H9 (cell line): ENCODE data around the gene NGDN. TPM values are rescaled to one million over a fixed set of nuclear protein-coding genes. Genes with fewer than 3 reads are reported as not detected.

Experiments used
- DNase-seq: peaks from one replicate; pipeline ENCODE4 v3.0.0-alpha.2; 2017
- H2AFZ ChIP-seq: one replicate; pipeline ENCODE4 v1.6.1; 2013; ENCODE audit warnings: mild to moderate bottlenecking, low read length, control low read depth, moderate library complexity
- H2AK5ac ChIP-seq: 2 replicates; pipeline ENCODE4 v1.6.1; 2013; ENCODE audit warnings: low read length, control low read depth, mixed read lengths; ENCODE audit not compliant: insufficient read length
- H2BK120ac ChIP-seq: one replicate; pipeline ENCODE4 v1.6.1; 2013; ENCODE audit warnings: low read depth, mild to moderate bottlenecking, low read length, control low read depth, inconsistent platforms; ENCODE audit not compliant: poor library complexity, severe bottlenecking
- H2BK12ac ChIP-seq: 2 replicates; pipeline ENCODE4 v1.6.1; 2013; ENCODE audit warnings: low read length, control low read depth, mixed read lengths, low read depth; ENCODE audit not compliant: insufficient read length
- H2BK15ac ChIP-seq: 2 replicates; pipeline ENCODE4 v1.6.1; 2013; ENCODE audit warnings: low read depth, low read length, control low read depth
- H2BK20ac ChIP-seq: one replicate; pipeline ENCODE4 v1.6.1; 2013; ENCODE audit warnings: low read depth, mild to moderate bottlenecking, low read length, control low read depth, inconsistent platforms; ENCODE audit not compliant: poor library complexity, severe bottlenecking
- H2BK5ac ChIP-seq: 2 replicates; pipeline ENCODE4 v1.6.1; 2013; ENCODE audit warnings: low read length, control low read depth, mixed read lengths; ENCODE audit not compliant: insufficient read length
- H3K14ac ChIP-seq: 2 replicates; pipeline ENCODE4 v1.6.1; 2013; ENCODE audit warnings: low read length, control low read depth; ENCODE audit not compliant: insufficient read depth
- H3K18ac ChIP-seq: 2 replicates; pipeline ENCODE4 v1.6.1; 2013; ENCODE audit warnings: low read depth, mild to moderate bottlenecking, mixed read lengths, low read length, control low read depth; ENCODE audit not compliant: insufficient read length
- H3K23ac ChIP-seq: 2 replicates; pipeline ENCODE4 v1.6.1; 2013; ENCODE audit warnings: low read length, control low read depth, mixed read lengths, low read depth; ENCODE audit not compliant: insufficient read length
- H3K23me2 ChIP-seq: 2 replicates; pipeline ENCODE4 v1.6.1; 2013; ENCODE audit warnings: low read depth, mild to moderate bottlenecking, mixed read lengths, low read length, control low read depth; ENCODE audit not compliant: insufficient read length, poor library complexity, severe bottlenecking
- H3K27ac ChIP-seq: 2 replicates; pipeline ENCODE4 v1.5.1; 2013; ENCODE audit warnings: low read length, control low read depth, mixed read lengths, low read depth; ENCODE audit not compliant: insufficient read length
- H3K27me3 ChIP-seq: 2 replicates; pipeline ENCODE4 v1.6.1; 2013; ENCODE audit warnings: low read length, control low read depth, inconsistent platforms; ENCODE audit not compliant: insufficient read depth
- H3K4ac ChIP-seq: 2 replicates; pipeline ENCODE4 v1.6.1; 2013; ENCODE audit warnings: low read depth, mild to moderate bottlenecking, control low read depth, inconsistent platforms, low read length, moderate library complexity
- H3K4me1 ChIP-seq: 2 replicates; pipeline ENCODE4 v1.6.1; 2013; ENCODE audit warnings: low read length, control low read depth, inconsistent platforms; ENCODE audit not compliant: insufficient read depth
- H3K4me2 ChIP-seq: 2 replicates; pipeline ENCODE4 v1.6.1; 2013; ENCODE audit warnings: low read length, control low read depth, mixed read lengths; ENCODE audit not compliant: insufficient read length, insufficient read depth
- H3K56ac ChIP-seq: 2 replicates; pipeline ENCODE4 v1.6.1; 2013; ENCODE audit warnings: low read depth, mild to moderate bottlenecking, mixed read lengths, low read length, control low read depth; ENCODE audit not compliant: insufficient read length
- H3K79me1 ChIP-seq: 2 replicates; pipeline ENCODE4 v1.6.1; 2013; ENCODE audit warnings: low read depth, mild to moderate bottlenecking, moderate library complexity, low read length, control low read depth, inconsistent platforms; ENCODE audit not compliant: insufficient read depth, poor library complexity, severe bottlenecking
- H3K79me2 ChIP-seq: 2 replicates; pipeline ENCODE4 v1.6.1; 2013; ENCODE audit warnings: low read length, control low read depth, inconsistent platforms; ENCODE audit not compliant: insufficient read depth
- H3K9ac ChIP-seq: 2 replicates; pipeline ENCODE4 v1.6.1; 2013; ENCODE audit warnings: low read length, control low read depth, mixed read lengths; ENCODE audit not compliant: insufficient read length; ENCODE audit errors: extremely low read depth
- H3K9me3 ChIP-seq: one replicate; pipeline ENCODE4 v1.6.1; 2013; ENCODE audit warnings: low read depth, low read length, inconsistent platforms; ENCODE audit not compliant: control insufficient read depth
- H3T11ph ChIP-seq: one replicate; pipeline ENCODE4 v1.6.1; 2013; ENCODE audit warnings: mild to moderate bottlenecking, low read length, control low read depth, inconsistent platforms
- H4K20me1 ChIP-seq: one replicate; pipeline ENCODE4 v1.6.1; 2013; ENCODE audit not compliant: control insufficient read depth, insufficient read length, insufficient read depth
- H4K5ac ChIP-seq: 2 replicates; pipeline ENCODE4 v1.6.1; 2013; ENCODE audit warnings: low read depth, mild to moderate bottlenecking, mixed read lengths, low read length, control low read depth; ENCODE audit not compliant: insufficient read length
- H4K8ac ChIP-seq: replicated peaks from 2 replicates; pipeline ENCODE4 v1.6.1; 2013; ENCODE audit warnings: low read length, control low read depth, mixed read lengths, low read depth; ENCODE audit not compliant: insufficient read length
- H4K91ac ChIP-seq: 2 replicates; pipeline ENCODE4 v1.6.1; 2013; ENCODE audit warnings: low read depth, mild to moderate bottlenecking, moderate library complexity, mixed read lengths, low read length, control low read depth; ENCODE audit not compliant: insufficient read length
- H3K27ac Mint-ChIP-seq, 3 experiments: 2 replicates in 2 of 3; 3 replicates in 1 of 3; pipeline ENCODE4 v1.8.0; 2020 to 2021; ENCODE audit warnings: mixed read lengths in 3 of 3, mild to moderate bottlenecking in 1 of 3, moderate library complexity in 1 of 3
- H3K27me3 Mint-ChIP-seq: 2 replicates; pipeline ENCODE4 v1.8.0; 2021; ENCODE audit warnings: low read depth, mild to moderate bottlenecking, moderate library complexity, mixed read lengths
- H3K36me3 Mint-ChIP-seq, 3 experiments: 2 replicates in 2 of 3; 3 replicates in 1 of 3; pipeline ENCODE4 v1.8.0; 2020 to 2021; ENCODE audit warnings: low read depth in 3 of 3, mixed read lengths in 3 of 3; ENCODE audit not compliant: insufficient read depth in 1 of 3
- H3K4me1 Mint-ChIP-seq, 2 experiments: 2 replicates each; pipeline ENCODE4 v1.8.0; 2020; ENCODE audit warnings: mixed read lengths in 2 of 2
- H3K4me3 Mint-ChIP-seq, 2 experiments: 2 replicates in 1 of 2; 3 replicates in 1 of 2; pipeline ENCODE4 v1.8.0; 2020 to 2021; ENCODE audit warnings: mild to moderate bottlenecking in 2 of 2, mixed read lengths in 2 of 2, moderate library complexity in 1 of 2
- H3K9me3 Mint-ChIP-seq, 2 experiments: 2 replicates in 1 of 2; 3 replicates in 1 of 2; pipeline ENCODE4 v1.8.0; 2020; ENCODE audit warnings: mild to moderate bottlenecking in 2 of 2, mixed read lengths in 2 of 2, moderate library complexity in 1 of 2
- CTCF ChIP-seq: fragments of 200-600 bp; sonication (generic); conservative IDR thresholded peaks from 3 replicates; pipeline ENCODE4 v1.8.0; 2021; ENCODE audit warnings: antibody characterized with exemption, mild to moderate bottlenecking
- WGBS: extraction: QIAGEN DNeasy Blood & Tissue Kit; methylation state at CpG from one replicate; pipeline ENCODE4 v1.1.7; 2013; ENCODE audit warnings: missing lambda C conversion rate, low lambda C conversion rate, mixed read lengths; ENCODE audit not compliant: insufficient read length; ENCODE audit errors: extremely low coverage; 5-methylcytosine and 5-hydroxymethylcytosine counted together
- total RNA-seq: library from RNA; stranded (reverse); gene quantifications from 2 replicates; pipeline ENCODE4 v1.2.1, GENCODE V29; 2021

NGDN gene
- total RNA-seq, 1 experiment from 2014 or later, result 53.1 TPM

- Histone ChIP-seq H4K20me1 (no peaks in the 10 kb centered on the region), H2BK15ac (no peak overlapping the region), H3K27ac (no peak overlapping the region), H3K14ac (no peak overlapping the region), H2AFZ (no peak overlapping the region), H2BK12ac (no peak overlapping the region), H4K91ac (no peak overlapping the region), H3K4me2 (no peak overlapping the region), H3K56ac (no peak overlapping the region), H4K5ac (no peak overlapping the region), H3K79me1 (no peaks in the 10 kb centered on the region), H2BK5ac (no peak overlapping the region), H3K4ac (no peak overlapping the region), H3K18ac (no peak overlapping the region), H3T11ph (no peak overlapping the region), H3K27me3 (no peaks in the 10 kb centered on the region), H2AK5ac (no peak overlapping the region), H3K9me3 (no peaks in the 10 kb centered on the region), H2BK120ac (no peak overlapping the region), H3K23me2 (no peaks in the 10 kb centered on the region), H3K23ac (no peak overlapping the region), H3K4me1 (no peaks in the 10 kb centered on the region), H2BK20ac (no peak overlapping the region), H3K79me2 (no peaks in the 10 kb centered on the region), H3K9ac (no peak overlapping the region), H4K8ac (no peak overlapping the region)
- no CpG with 5 or more reads among the region's 2 CpGs for WGBS
- Mint-ChIP-seq H3K36me3 (no peaks in the 10 kb centered on the region), H3K27me3 (peaks cover 8% of the 10 kb centered on the region), H3K9me3 (no peaks in the 10 kb centered on the region; a peak in 1 of 5 replicates), H3K4me1 (peaks cover 4 to 18% of the 10 kb centered on the region in 2 experiments; a peak in 2 of 4 replicates), H3K4me3 (no peak overlapping the region), H3K27ac (0 out of 7 replicates have a peak overlapping the region, but pooled peaks of 1 of the 3 experiments have one; percentile 1)
- no peak for TF ChIP-seq CTCF
- DNase-seq, result no peak
Observed at GRCh38 chr14:23450379-23450778, 19.1 kb upstream of the NGDN start.
